Lung (tissue), 12 donors: ENCODE results near the gene CARMIL1. TPM values are rescaled to one million over a fixed set of nuclear protein-coding genes. Genes with fewer than 3 reads are reported as not detected.

Experiments used
- ATAC-seq: fragments of 200-7000 bp; cut with Tn5 transposase; one replicate; pipeline ENCODE4 v1.9.1; 2020; ENCODE audit warnings: moderate number of reproducible peaks; ENCODE audit not compliant: insufficient read depth, low FRiP score
- DNase-seq, 3 donors: peaks; one replicate each; pipeline ENCODE4 v3.0.0-alpha.2; 2013 to 2017
- H3K27ac ChIP-seq, 2 donors: one replicate each; pipeline ENCODE4 v1.5.1; 2013; ENCODE audit warnings: mild to moderate bottlenecking in 2 of 2, moderate library complexity in 2 of 2, control low read depth in 1 of 2, inconsistent platforms in 1 of 2, low read depth in 1 of 2, low read length in 1 of 2
- H3K27me3 ChIP-seq, 3 donors: one replicate each; pipeline ENCODE4 v1.5.1; 2013; ENCODE audit warnings: low read length in 2 of 3; ENCODE audit not compliant: control insufficient read depth in 3 of 3, insufficient read depth in 3 of 3
- H3K36me3 ChIP-seq, 4 donors: one replicate each; pipeline ENCODE4 v1.5.1; 2013; ENCODE audit warnings: low read length in 4 of 4, mild to moderate bottlenecking in 1 of 4, moderate library complexity in 1 of 4; ENCODE audit not compliant: control insufficient read depth in 4 of 4, insufficient read depth in 4 of 4
- H3K4me1 ChIP-seq, 5 donors: one replicate each; pipeline ENCODE4 v1.5.1; 2013; ENCODE audit warnings: low read length in 5 of 5, mild to moderate bottlenecking in 2 of 5, moderate library complexity in 1 of 5; ENCODE audit not compliant: control insufficient read depth in 5 of 5, insufficient read depth in 5 of 5
- H3K4me3 ChIP-seq: one replicate; pipeline ENCODE4 v1.5.1; 2013; ENCODE audit warnings: mild to moderate bottlenecking, control low read depth, moderate library complexity
- H3K9ac ChIP-seq, 2 donors: one replicate each; pipeline ENCODE4 v1.5.1; 2013; ENCODE audit warnings: low read length in 2 of 2, control low read depth in 1 of 2; ENCODE audit not compliant: insufficient read depth in 1 of 2
- H3K9me3 ChIP-seq, 4 donors: one replicate each; pipeline ENCODE4 v1.5.1; 2013; ENCODE audit warnings: low read length in 3 of 4, mild to moderate bottlenecking in 1 of 4, moderate library complexity in 1 of 4; ENCODE audit not compliant: control insufficient read depth in 4 of 4, insufficient read depth in 3 of 4
- WGBS, 2 donors: extraction: QIAGEN DNeasy Blood & Tissue Kit; methylation state at CpG; one replicate each; pipeline ENCODE4 v1.1.7; 2013; 5-methylcytosine and 5-hydroxymethylcytosine counted together
- polyA plus RNA-seq, 2 donors: library from polyadenylated mRNA; stranded (reverse); fragments of 200-250 nt; gene quantifications; one replicate each; pipeline ENCODE4 v1.2.1, GENCODE V29; 2013
- total RNA-seq, 2 donors: library from RNA; depleted of rRNA in 1 of 2; stranded (reverse); fragments of >200 nt in 1 of 2; gene quantifications; one replicate each; pipeline ENCODE4 v1.2.1, GENCODE V29; 2014 to 2021
- TF ChIP-seq, protein P1 (sequence below): IDR thresholded peaks from 2 replicates; pipeline ENCODE4 v1.5.1; 2012; ENCODE audit warnings: mild to moderate bottlenecking; ENCODE audit errors: control extremely low read depth, extremely low read depth
- donor health status: control.
- donor health status: control.
- donor health status: Bipolar disorder and iron deficiency.
- donor health status: healthy.
- donor health status: DM: yes; HTN: yes; CAD: no.

The CARMIL1 gene
- total and polyA plus RNA-seq, 4 donors = 8.0 to 38.3 (median 34.9) TPM

DNA sequence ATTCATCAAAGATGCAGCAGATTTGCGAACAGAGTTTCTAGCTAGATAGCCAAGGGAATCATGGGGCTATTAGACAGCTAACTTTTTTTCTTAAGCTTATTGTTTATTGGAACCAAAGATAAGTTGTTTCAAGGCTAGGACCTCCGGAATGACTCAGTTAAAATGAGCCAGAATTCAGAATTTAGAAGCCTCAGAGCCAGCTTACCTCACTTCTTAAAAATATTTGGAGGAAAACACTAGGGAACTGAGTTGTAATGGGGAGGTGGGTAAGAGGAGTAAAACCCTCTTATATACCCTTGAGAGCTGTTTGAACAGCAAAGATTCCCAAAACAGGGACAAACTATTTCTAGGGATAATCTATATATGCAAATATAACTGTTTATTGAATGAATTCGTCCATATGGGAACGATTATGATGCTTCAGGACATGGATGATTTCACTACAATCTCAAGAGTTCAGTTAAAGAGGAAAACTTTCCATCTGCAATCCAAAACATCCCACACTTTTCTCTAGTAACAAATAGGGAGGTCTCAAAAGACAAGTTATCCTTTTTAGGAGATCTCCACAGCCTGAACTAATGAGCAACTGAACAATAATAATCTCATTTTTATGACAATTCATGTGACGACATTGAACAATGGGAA is 12.6 kb upstream of the CARMIL1 start:
- H3K27me3 ChIP-seq = no peaks in the 10 kb centered on the region
- H3K4me1 ChIP-seq = peaks cover 0 to 7% (median 0%) of the 10 kb centered on the region in 5 donors
- H3K27ac ChIP-seq = no peak overlapping the region
- ATAC-seq (no peak), DNase-seq (no peak)
- H3K9me3 ChIP-seq = no peaks in the 10 kb centered on the region
- H3K36me3 ChIP-seq = no peaks in the 10 kb centered on the region
- 72 to 87% methylated on average over 5 of the region's 5 CpGs for WGBS, 2 donors
- H3K9ac ChIP-seq = no peak overlapping the region
- no peak overlapping the region for H3K4me3 ChIP-seq
- TF ChIP-seq, protein P1, sequence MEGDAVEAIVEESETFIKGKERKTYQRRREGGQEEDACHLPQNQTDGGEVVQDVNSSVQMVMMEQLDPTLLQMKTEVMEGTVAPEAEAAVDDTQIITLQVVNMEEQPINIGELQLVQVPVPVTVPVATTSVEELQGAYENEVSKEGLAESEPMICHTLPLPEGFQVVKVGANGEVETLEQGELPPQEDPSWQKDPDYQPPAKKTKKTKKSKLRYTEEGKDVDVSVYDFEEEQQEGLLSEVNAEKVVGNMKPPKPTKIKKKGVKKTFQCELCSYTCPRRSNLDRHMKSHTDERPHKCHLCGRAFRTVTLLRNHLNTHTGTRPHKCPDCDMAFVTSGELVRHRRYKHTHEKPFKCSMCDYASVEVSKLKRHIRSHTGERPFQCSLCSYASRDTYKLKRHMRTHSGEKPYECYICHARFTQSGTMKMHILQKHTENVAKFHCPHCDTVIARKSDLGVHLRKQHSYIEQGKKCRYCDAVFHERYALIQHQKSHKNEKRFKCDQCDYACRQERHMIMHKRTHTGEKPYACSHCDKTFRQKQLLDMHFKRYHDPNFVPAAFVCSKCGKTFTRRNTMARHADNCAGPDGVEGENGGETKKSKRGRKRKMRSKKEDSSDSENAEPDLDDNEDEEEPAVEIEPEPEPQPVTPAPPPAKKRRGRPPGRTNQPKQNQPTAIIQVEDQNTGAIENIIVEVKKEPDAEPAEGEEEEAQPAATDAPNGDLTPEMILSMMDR = no peak

DNA sequence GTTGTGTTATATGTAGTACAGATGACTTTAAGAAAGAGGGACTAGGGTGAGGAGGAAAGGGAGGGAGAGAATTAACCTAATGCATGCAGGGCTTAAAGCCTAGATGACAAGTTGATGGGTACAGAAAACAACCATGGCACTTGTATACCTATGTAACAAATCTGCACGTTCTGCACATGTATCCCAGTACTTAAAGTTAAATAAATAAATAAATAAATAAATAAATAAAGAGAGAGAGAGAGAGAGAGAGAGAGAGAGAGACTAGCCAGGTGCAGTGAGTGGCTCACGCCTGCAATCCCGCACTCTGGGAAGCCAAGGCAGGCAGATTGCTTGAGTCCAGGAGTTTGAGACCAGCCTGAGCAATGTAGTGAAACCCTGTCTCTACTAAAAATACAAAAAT is 11.5 kb upstream of the CARMIL1 start:
- no peak overlapping the region for H3K4me3 ChIP-seq
- H3K9me3 ChIP-seq = no peaks in the 10 kb centered on the region
- H3K27me3 ChIP-seq = no peaks in the 10 kb centered on the region
- DNase-seq (no peak), ATAC-seq (no peak)
- peaks cover 0 to 7% (median 0%) of the 10 kb centered on the region in 5 donors for H3K4me1 ChIP-seq
- no peaks in the 10 kb centered on the region for H3K36me3 ChIP-seq
- WGBS, 2 donors = 84 to 97% methylated on average over 3 of the region's 3 CpGs
- no peak overlapping the region for H3K27ac ChIP-seq
- TF ChIP-seq, protein P1 = no peak
- no peak overlapping the region for H3K9ac ChIP-seq

DNA sequence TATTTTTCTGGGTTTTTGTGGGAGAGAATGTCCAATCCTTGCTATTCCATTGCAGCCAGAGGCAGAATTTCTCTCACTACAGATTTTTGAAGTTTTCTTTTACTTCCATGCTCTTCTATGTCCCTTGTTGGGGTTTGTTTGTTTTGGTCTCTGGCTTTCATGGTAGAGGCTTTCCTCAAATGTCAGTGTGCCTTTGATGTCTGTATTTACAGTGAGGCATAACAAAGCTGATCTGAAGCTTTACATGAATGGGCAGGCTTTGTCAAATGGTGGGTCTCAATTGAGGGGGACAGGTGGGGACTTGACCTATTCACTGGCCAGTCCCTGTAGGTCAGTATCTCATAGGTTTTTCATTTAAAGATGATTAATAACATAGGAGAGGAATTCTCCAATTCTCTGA is 8.6 kb upstream of the CARMIL1 start:
- no peak for DNase-seq
- Histone ChIP-seq H3K9ac (no peak overlapping the region), H3K36me3 (no peaks in the 10 kb centered on the region), H3K4me3 (no peak overlapping the region), H3K27ac (no peak overlapping the region), H3K4me1 (peaks cover 0 to 7% (median 0%) of the 10 kb centered on the region in 5 donors), H3K9me3 (no peaks in the 10 kb centered on the region), H3K27me3 (no peaks in the 10 kb centered on the region)
- no peak for ATAC-seq
- TF ChIP-seq, protein P1 = no peak

DNA sequence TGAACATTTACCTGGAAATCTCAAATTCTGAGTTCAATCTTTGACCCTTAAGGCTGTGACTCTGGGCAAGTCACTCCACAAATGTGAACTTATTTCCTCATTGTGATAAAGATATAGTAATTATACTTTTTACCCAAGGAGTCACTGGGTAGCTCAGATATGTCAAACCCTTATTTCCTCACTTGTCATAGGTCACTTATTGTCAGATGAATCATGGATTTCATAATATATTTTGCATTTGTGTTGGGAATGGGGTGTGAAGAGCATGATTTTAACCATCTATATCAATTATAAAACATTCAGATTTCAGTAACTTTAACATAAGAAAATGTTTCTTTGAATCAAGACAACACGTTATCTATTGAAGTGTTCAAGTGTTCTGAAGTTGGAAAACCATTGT is 3.7 kb upstream of the CARMIL1 start:
- ATAC-seq (no peak), DNase-seq (no peak)

More for the DNA sequence above, 3.7 kb upstream of the CARMIL1 start:
- Histone ChIP-seq H3K9me3 (no peaks in the 10 kb centered on the region), H3K4me3 (no peak overlapping the region), H3K27me3 (no peaks in the 10 kb centered on the region), H3K9ac (no peak overlapping the region), H3K4me1 (peaks cover 0 to 29% (median 10%) of the 10 kb centered on the region in 5 donors), H3K27ac (no peak overlapping the region), H3K36me3 (no peaks in the 10 kb centered on the region)
- TF ChIP-seq, protein P1 = no peak
- 91 to 94% methylated on average over 1 of the region's 1 CpG for WGBS, 2 donors
